Stimulated activated memory B cell treated with anti-CD40 and anti-IgM and Interleukin-4, amounts not matched to agents 10 μg/mL and 1 μg/mL and 100 μg/mL, for 72 hours (primary cell): Measurements from ENCODE around the gene CDKN2AIP.

Experiments
- ATAC-seq: fragments of 150-1000 bp; cut with Tn5 transposase; 2 replicates; pipeline ENCODE4 v1.10.0; 2021
- H3K27ac Mint-ChIP-seq: one replicate; pipeline ENCODE4 v1.8.0; 2022; ENCODE audit warnings: mild to moderate bottlenecking, mixed read lengths
- H3K27me3 Mint-ChIP-seq: one replicate; pipeline ENCODE4 v1.8.0; 2022; ENCODE audit warnings: mixed read lengths
- H3K36me3 Mint-ChIP-seq: one replicate; pipeline ENCODE4 v1.8.0; 2022; ENCODE audit warnings: mixed read lengths
- H3K4me1 Mint-ChIP-seq: one replicate; pipeline ENCODE4 v1.8.0; 2022; ENCODE audit warnings: mixed read lengths
- H3K4me3 Mint-ChIP-seq: one replicate; pipeline ENCODE4 v1.8.0; 2022; ENCODE audit warnings: mild to moderate bottlenecking, moderate library complexity, mixed read lengths
- H3K9me3 Mint-ChIP-seq: one replicate; pipeline ENCODE4 v1.8.0; 2022; ENCODE audit warnings: mixed read lengths

CDKN2AIP gene

GRCh38 chr4:183444214-183445096 is at the start of gene CDKN2AIP:
Gene CDKN2AIP, plus strand, starts transcription at chr4:183444636. Its CDS starts 162 bp downstream, at chr4:183444798.
- no peaks in the 10 kb centered on the region for H3K27me3 Mint-ChIP-seq
- H3K27ac Mint-ChIP-seq = peak within 1 kb of the TSS; percentile 94
- H3K4me3 Mint-ChIP-seq = peak within 1 kb of the TSS; percentile 93
- H3K36me3 Mint-ChIP-seq = peaks cover 9% of the 10 kb centered on the region
- H3K9me3 Mint-ChIP-seq = no peaks in the 10 kb centered on the region
- peak; percentile 95 for ATAC-seq
- H3K4me1 Mint-ChIP-seq = peaks cover 28% of the 10 kb centered on the region

GRCh38 chr4:183395395-183395794 is 49.0 kb upstream of the CDKN2AIP start:
- Mint-ChIP-seq H3K27me3 (peaks cover 24% of the 10 kb centered on the region), H3K27ac (no peak overlapping the region), H3K9me3 (no peaks in the 10 kb centered on the region), H3K4me3 (no peak overlapping the region), H3K4me1 (peaks cover 37% of the 10 kb centered on the region), H3K36me3 (no peaks in the 10 kb centered on the region)
- ATAC-seq = no peak

GRCh38 chr4:183396227-183396637 is 48.2 kb upstream of the CDKN2AIP start:
- Mint-ChIP-seq H3K27me3 (peaks cover 23% of the 10 kb centered on the region), H3K36me3 (no peaks in the 10 kb centered on the region), H3K9me3 (no peaks in the 10 kb centered on the region), H3K27ac (no peak overlapping the region), H3K4me1 (peaks cover 41% of the 10 kb centered on the region), H3K4me3 (no peak overlapping the region)
- no peak for ATAC-seq

- no peak for ATAC-seq
- Mint-ChIP-seq H3K36me3 (no peaks in the 10 kb centered on the region), H3K9me3 (no peaks in the 10 kb centered on the region), H3K27me3 (peaks cover 26% of the 10 kb centered on the region), H3K27ac (peak overlapping the region; percentile 73), H3K4me3 (peak overlapping the region; percentile 81), H3K4me1 (peaks cover 41% of the 10 kb centered on the region)
These were observed 46.6 kb upstream of the CDKN2AIP start for GRCh38 chr4:183397741-183398297.

GRCh38 chr4:183398298-183399125 is 45.9 kb upstream of the CDKN2AIP start:
- ATAC-seq = peak; percentile 81
- H3K4me1 Mint-ChIP-seq = peaks cover 41% of the 10 kb centered on the region

GRCh38 chr4:183399126-183399522 is 45.3 kb upstream of the CDKN2AIP start:
- no peaks in the 10 kb centered on the region for H3K36me3 Mint-ChIP-seq

More at GRCh38 chr4:183398298-183399125, 45.9 kb upstream of the CDKN2AIP start:
- Mint-ChIP-seq H3K9me3 (no peaks in the 10 kb centered on the region), H3K27me3 (peaks cover 26% of the 10 kb centered on the region), H3K27ac (peak overlapping the region; percentile 73), H3K4me3 (peak overlapping the region; percentile 81), H3K36me3 (no peaks in the 10 kb centered on the region)

GRCh38 chr4:183399616-183400015 is 44.8 kb upstream of the CDKN2AIP start:
- no peak for ATAC-seq
- Mint-ChIP-seq H3K27me3 (peaks cover 26% of the 10 kb centered on the region), H3K9me3 (no peaks in the 10 kb centered on the region), H3K36me3 (no peaks in the 10 kb centered on the region), H3K4me3 (no peak overlapping the region), H3K27ac (no peak overlapping the region), H3K4me1 (peaks cover 41% of the 10 kb centered on the region)

More at GRCh38 chr4:183399126-183399522, 45.3 kb upstream of the CDKN2AIP start:
- no peak for ATAC-seq
- peaks cover 26% of the 10 kb centered on the region for H3K27me3 Mint-ChIP-seq
- peak overlapping the region; percentile 73 for H3K27ac Mint-ChIP-seq
- no peaks in the 10 kb centered on the region for H3K9me3 Mint-ChIP-seq
- H3K4me3 Mint-ChIP-seq = peak overlapping the region; percentile 81
- peaks cover 41% of the 10 kb centered on the region for H3K4me1 Mint-ChIP-seq

- Mint-ChIP-seq H3K9me3 (no peaks in the 10 kb centered on the region), H3K27ac (no peak overlapping the region), H3K4me1 (peaks cover 41% of the 10 kb centered on the region), H3K36me3 (no peaks in the 10 kb centered on the region), H3K27me3 (peaks cover 26% of the 10 kb centered on the region), H3K4me3 (no peak overlapping the region)
- ATAC-seq = no peak
These were observed 44.4 kb upstream of the CDKN2AIP start for GRCh38 chr4:183400035-183400434.

- no peak overlapping the region for H3K4me3 Mint-ChIP-seq
- no peaks in the 10 kb centered on the region for H3K9me3 Mint-ChIP-seq
These were observed 43.0 kb upstream of the CDKN2AIP start for GRCh38 chr4:183401473-183401872.

GRCh38 chr4:183402771-183403170 is 41.7 kb upstream of the CDKN2AIP start:
- Mint-ChIP-seq H3K4me3 (no peak overlapping the region), H3K9me3 (no peaks in the 10 kb centered on the region), H3K36me3 (no peaks in the 10 kb centered on the region), H3K27me3 (peaks cover 26% of the 10 kb centered on the region), H3K27ac (peak overlapping the region; percentile 22), H3K4me1 (peaks cover 35% of the 10 kb centered on the region)
- no peak for ATAC-seq

More at GRCh38 chr4:183401473-183401872, 43.0 kb upstream of the CDKN2AIP start:
- Mint-ChIP-seq H3K4me1 (peaks cover 38% of the 10 kb centered on the region), H3K36me3 (no peaks in the 10 kb centered on the region), H3K27me3 (peaks cover 26% of the 10 kb centered on the region), H3K27ac (no peak overlapping the region)
- ATAC-seq = no peak

GRCh38 chr4:183403486-183403885 is 41.0 kb upstream of the CDKN2AIP start:
- peak overlapping the region; percentile 22 for H3K27ac Mint-ChIP-seq
- ATAC-seq = no peak

GRCh38 chr4:183403961-183404360 is 40.5 kb upstream of the CDKN2AIP start:
- no peaks in the 10 kb centered on the region for H3K36me3 Mint-ChIP-seq
- H3K4me1 Mint-ChIP-seq = peaks cover 28% of the 10 kb centered on the region
- no peak overlapping the region for H3K4me3 Mint-ChIP-seq
- ATAC-seq = no peak
- H3K27ac Mint-ChIP-seq = no peak overlapping the region
- H3K27me3 Mint-ChIP-seq = peaks cover 26% of the 10 kb centered on the region
- H3K9me3 Mint-ChIP-seq = no peaks in the 10 kb centered on the region

More at GRCh38 chr4:183403486-183403885, 41.0 kb upstream of the CDKN2AIP start:
- Mint-ChIP-seq H3K9me3 (no peaks in the 10 kb centered on the region), H3K36me3 (no peaks in the 10 kb centered on the region), H3K27me3 (peaks cover 26% of the 10 kb centered on the region), H3K4me3 (no peak overlapping the region), H3K4me1 (peaks cover 32% of the 10 kb centered on the region)

- no peak overlapping the region for H3K27ac Mint-ChIP-seq
These were observed 39.1 kb upstream of the CDKN2AIP start for GRCh38 chr4:183405303-183405702.

GRCh38 chr4:183407128-183407585 is 37.3 kb upstream of the CDKN2AIP start:
- H3K4me1 Mint-ChIP-seq = peaks cover 13% of the 10 kb centered on the region
- H3K36me3 Mint-ChIP-seq = no peaks in the 10 kb centered on the region
- H3K27ac Mint-ChIP-seq = peak overlapping the region; percentile 80
- no peaks in the 10 kb centered on the region for H3K9me3 Mint-ChIP-seq
- ATAC-seq = peak; percentile 92
- peak overlapping the region; percentile 88 for H3K4me3 Mint-ChIP-seq
- H3K27me3 Mint-ChIP-seq = peaks cover 5% of the 10 kb centered on the region

More at GRCh38 chr4:183405303-183405702, 39.1 kb upstream of the CDKN2AIP start:
- no peaks in the 10 kb centered on the region for H3K36me3 Mint-ChIP-seq
- peaks cover 19% of the 10 kb centered on the region for H3K4me1 Mint-ChIP-seq
- no peaks in the 10 kb centered on the region for H3K9me3 Mint-ChIP-seq
- H3K27me3 Mint-ChIP-seq = peaks cover 20% of the 10 kb centered on the region
- H3K4me3 Mint-ChIP-seq = peak overlapping the region; percentile 16
- no peak for ATAC-seq
